ENCODE data around the gene KLHL2. TPM values are rescaled to one million over a fixed set of nuclear protein-coding genes. Genes with fewer than 3 reads are reported as not detected.
"Not testable (repeated sequence)": the region's sequence is repeated elsewhere in the genome, so short reads cannot be mapped to it uniquely, and the experiment has no call there.

The KLHL2 gene
- total RNA-seq, 2 experiments from 2014 or later: 36.8 to 39.2 TPM

GRCh38 chr4:165207016-165207430 lies 338 bp upstream of the KLHL2 start:
- DNase-seq: peak; percentile 42
- CTCF ChIA-PET: no interaction called here
- H3K27me3 Mint-ChIP-seq (ENCODE audit: low read depth): no peaks in the 10 kb centered on the region

GRCh38 chr4:165208221-165208652 lies 876 bp downstream of the KLHL2 start:
- no peaks in the 10 kb centered on the region for H3K27me3 Mint-ChIP-seq (ENCODE audit: low read depth)
- peak overlapping the region; percentile 92 for H3K27ac Mint-ChIP-seq
- peaks cover 77% of the 10 kb centered on the region for H3K4me1 Mint-ChIP-seq (ENCODE audit: low read depth)
- peak; percentile 46 for DNase-seq
- intact Hi-C loops (cut with micrococcal nuclease): loop anchor here (1.0 to 2.0 kb wide), 4 partner anchors 25 to 119 kb away; partner anchors contain the start of gene MSMO1
- H3K9me3 Mint-ChIP-seq: no peaks in the 10 kb centered on the region
- CTCF ChIA-PET: interaction anchor here (1.0 to 1.3 kb wide), 3 partner anchors 12 to 77 kb away, joined by 3 to 4 read pairs (median 3); no protein-coding TSS in a partner anchor
- peaks cover 6% of the 10 kb centered on the region for H3K36me3 Mint-ChIP-seq (ENCODE audit: low read depth)
- H3K4me3 Mint-ChIP-seq: peak overlapping the region; percentile 83

More at GRCh38 chr4:165207016-165207430, 338 bp upstream of the KLHL2 start:
- intact Hi-C loops (cut with micrococcal nuclease): loop anchor here (1.0 kb wide), 1 partner anchor 48 kb away; no protein-coding TSS in a partner anchor
- peaks cover 65% of the 10 kb centered on the region for H3K4me1 Mint-ChIP-seq (ENCODE audit: low read depth)
- H3K27ac Mint-ChIP-seq: peak overlapping the region; percentile 86
- H3K9me3 Mint-ChIP-seq: no peaks in the 10 kb centered on the region
- H3K4me3 Mint-ChIP-seq: peak overlapping the region; percentile 76
- peaks cover 3% of the 10 kb centered on the region for H3K36me3 Mint-ChIP-seq (ENCODE audit: low read depth)

DNA sequence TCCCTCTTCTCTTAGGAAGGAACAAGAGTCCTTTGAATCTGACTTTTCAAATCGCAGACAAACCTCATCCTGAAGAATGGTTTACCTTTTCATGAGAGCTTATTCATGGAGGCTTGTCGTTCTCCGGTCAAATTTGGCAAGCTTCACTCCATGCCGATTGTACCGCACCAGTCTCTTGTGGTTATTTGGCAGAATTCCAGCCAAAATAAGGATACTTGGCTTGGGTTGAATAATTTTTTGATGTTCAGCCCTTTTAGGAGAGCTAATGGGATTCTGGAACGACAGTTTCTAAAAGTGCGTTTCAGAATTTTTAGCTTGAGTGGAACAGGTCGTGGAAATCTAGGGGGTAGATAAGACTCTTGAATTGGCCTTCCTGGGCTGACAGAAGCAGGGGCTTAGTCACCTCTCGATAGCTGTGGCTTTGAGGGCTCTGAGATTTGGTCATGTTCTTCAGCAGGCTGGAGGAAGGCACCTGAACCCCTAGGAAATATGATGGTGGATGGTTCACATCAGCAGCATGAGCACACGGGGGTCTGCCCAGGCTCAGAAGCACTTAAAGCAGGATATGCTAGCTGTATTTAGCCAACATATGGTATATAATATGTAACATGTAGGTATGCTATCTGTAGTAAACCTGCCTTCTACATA lies 1.5 kb downstream of the KLHL2 start:
- peaks cover 78% of the 10 kb centered on the region for H3K4me1 Mint-ChIP-seq (ENCODE audit: low read depth)
- peak overlapping the region; percentile 83 for H3K4me3 Mint-ChIP-seq
- H3K27ac Mint-ChIP-seq: peak overlapping the region; percentile 16
- CTCF ChIA-PET: interaction anchor here (1.0 to 1.3 kb wide), 4 partner anchors 13 to 78 kb away, joined by 3 to 4 read pairs (median 4); no protein-coding TSS in a partner anchor
- intact Hi-C loops (cut with micrococcal nuclease): loop anchor here (1.0 to 2.0 kb wide), 5 partner anchors 24 to 118 kb away; partner anchors contain the start of gene MSMO1
- H3K36me3 Mint-ChIP-seq (ENCODE audit: low read depth): peaks cover 9% of the 10 kb centered on the region
- H3K27me3 Mint-ChIP-seq (ENCODE audit: low read depth): no peaks in the 10 kb centered on the region
- DNase-seq: peak; percentile 49
- no peaks in the 10 kb centered on the region for H3K9me3 Mint-ChIP-seq

DNA sequence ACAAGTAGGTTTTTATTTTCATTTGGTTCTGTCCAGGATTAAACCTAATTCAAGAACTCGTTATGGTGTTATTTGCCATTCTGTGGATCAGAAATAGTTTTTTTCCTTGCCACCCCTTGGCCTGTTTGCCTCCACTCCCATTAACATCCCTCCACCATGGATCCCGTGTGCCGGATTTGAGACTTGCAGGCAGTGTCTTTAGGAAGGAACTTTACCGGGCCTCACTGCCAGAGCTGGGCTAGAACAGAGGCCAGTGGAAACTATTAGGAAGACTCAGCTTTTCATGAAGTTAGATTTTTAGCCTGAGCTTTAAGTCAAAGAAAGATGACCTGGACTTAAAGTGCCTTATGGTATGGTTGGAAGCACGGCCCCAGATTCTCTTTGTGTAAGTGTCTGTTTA lies 2.4 kb downstream of the KLHL2 start:
- Mint-ChIP-seq H3K4me1 (ENCODE audit: low read depth) (peaks cover 75% of the 10 kb centered on the region), H3K27me3 (ENCODE audit: low read depth) (no peaks in the 10 kb centered on the region), H3K9me3 (no peaks in the 10 kb centered on the region), H3K27ac (no peak overlapping the region), H3K36me3 (ENCODE audit: low read depth) (peaks cover 9% of the 10 kb centered on the region), H3K4me3 (peak overlapping the region; percentile 37)
- no peak for DNase-seq
- intact Hi-C loops (cut with micrococcal nuclease): loop anchor here (1.0 to 2.0 kb wide), 4 partner anchors 23 to 85 kb away; no protein-coding TSS in a partner anchor
- CTCF ChIA-PET: interaction anchor here (1.3 kb wide), 1 partner anchor 19 kb away, joined by 4 read pairs; no protein-coding TSS in a partner anchor

DNA sequence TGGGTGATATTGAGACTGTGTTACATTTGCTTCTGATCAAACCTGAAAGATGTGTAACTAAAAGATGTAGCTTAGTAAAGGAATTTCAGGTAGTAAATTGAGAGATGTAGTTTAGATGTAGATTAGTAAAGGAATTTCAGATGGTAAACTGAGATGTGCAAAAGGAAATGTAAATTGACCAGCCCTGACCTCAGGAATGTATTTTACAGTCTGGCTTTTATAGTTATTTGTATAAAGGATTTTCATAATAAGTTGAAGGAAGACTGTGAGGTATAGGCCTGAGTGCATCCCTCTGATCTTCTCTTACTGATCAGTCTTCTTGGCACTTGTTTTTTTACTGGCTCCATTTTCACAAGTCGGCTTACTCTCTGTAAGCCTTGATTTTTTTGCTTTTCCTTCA lies 3.2 kb downstream of the KLHL2 start:
- Mint-ChIP-seq H3K36me3 (ENCODE audit: low read depth) (peaks cover 9% of the 10 kb centered on the region), H3K9me3 (no peaks in the 10 kb centered on the region), H3K4me3 (no peak overlapping the region), H3K27me3 (ENCODE audit: low read depth) (no peaks in the 10 kb centered on the region), H3K27ac (peak overlapping the region; percentile 53), H3K4me1 (ENCODE audit: low read depth) (peaks cover 74% of the 10 kb centered on the region)
- DNase-seq: no peak
- intact Hi-C loops (cut with micrococcal nuclease): no loop called here
- CTCF ChIA-PET: no interaction called here

DNA sequence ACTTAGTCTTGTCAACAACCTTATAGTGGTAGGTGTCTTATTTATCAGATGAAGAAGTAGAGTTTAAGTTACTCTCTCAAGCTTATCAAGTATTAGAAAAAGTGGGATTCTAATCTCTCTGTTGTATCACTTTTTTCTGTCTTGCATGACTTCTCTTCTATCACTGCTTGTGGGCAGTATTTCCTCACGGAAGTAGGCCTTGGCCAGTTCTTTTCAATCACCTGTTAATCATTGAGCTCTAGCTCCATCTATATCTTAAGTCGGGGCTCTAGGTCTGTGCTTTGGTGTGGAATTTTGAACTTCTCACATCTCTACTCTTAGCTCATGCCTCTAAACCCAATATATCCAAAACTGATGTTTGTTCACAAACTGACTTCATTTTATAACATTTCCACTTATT lies 5.3 kb downstream of the KLHL2 start:
- H3K36me3 Mint-ChIP-seq (ENCODE audit: low read depth); H3K4me3 Mint-ChIP-seq; H3K27me3 Mint-ChIP-seq (ENCODE audit: low read depth); H3K9me3 Mint-ChIP-seq; intact Hi-C loops (cut with micrococcal nuclease); H3K27ac Mint-ChIP-seq; CTCF ChIA-PET; DNase-seq: not testable (repeated sequence)
- H3K4me1 Mint-ChIP-seq (ENCODE audit: low read depth): peaks cover 81% of the 10 kb centered on the region

DNA sequence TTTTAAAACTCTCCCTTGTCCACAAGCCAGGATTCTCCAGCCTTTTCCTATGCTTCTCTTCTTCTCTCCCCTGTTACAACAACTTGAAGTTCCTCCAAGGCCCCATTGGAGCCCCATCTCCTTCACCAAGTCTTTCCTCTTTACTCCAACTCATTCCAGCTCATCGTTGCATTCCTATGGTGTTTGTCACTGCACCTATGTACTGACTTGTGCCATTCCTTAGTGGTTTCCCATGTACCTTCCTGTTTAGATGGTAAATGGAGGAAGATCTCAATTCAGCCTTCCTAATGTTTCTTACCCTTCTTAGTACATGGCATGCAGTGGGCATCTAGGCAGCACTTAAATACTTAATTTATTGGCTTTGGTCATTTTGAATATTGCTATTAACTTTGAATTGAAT lies 6.0 kb downstream of the KLHL2 start:
- DNase-seq; H3K27ac Mint-ChIP-seq; intact Hi-C loops (cut with micrococcal nuclease); H3K4me3 Mint-ChIP-seq; H3K27me3 Mint-ChIP-seq (ENCODE audit: low read depth); H3K9me3 Mint-ChIP-seq; CTCF ChIA-PET: not testable (repeated sequence)
- Mint-ChIP-seq H3K4me1 (ENCODE audit: low read depth) (peaks cover 86% of the 10 kb centered on the region), H3K36me3 (ENCODE audit: low read depth) (peaks cover 15% of the 10 kb centered on the region)

GRCh38 chr4:165213991-165214709 lies 6.8 kb downstream of the KLHL2 start:
- H3K9me3 Mint-ChIP-seq; H3K4me3 Mint-ChIP-seq; H3K27me3 Mint-ChIP-seq (ENCODE audit: low read depth); intact Hi-C loops (cut with micrococcal nuclease); DNase-seq; CTCF ChIA-PET: not testable (repeated sequence)
- Mint-ChIP-seq H3K36me3 (ENCODE audit: low read depth) (peaks cover 14% of the 10 kb centered on the region), H3K4me1 (ENCODE audit: low read depth) (peaks cover 82% of the 10 kb centered on the region), H3K27ac (peak overlapping the region; percentile 82)

GRCh38 chr4:165215034-165215751 lies 7.8 kb downstream of the KLHL2 start:
- Mint-ChIP-seq H3K36me3 (ENCODE audit: low read depth) (peaks cover 16% of the 10 kb centered on the region), H3K27ac (peak overlapping the region; percentile 91), H3K4me1 (ENCODE audit: low read depth) (peaks cover 76% of the 10 kb centered on the region)
- CTCF ChIA-PET; H3K27me3 Mint-ChIP-seq (ENCODE audit: low read depth); intact Hi-C loops (cut with micrococcal nuclease); H3K9me3 Mint-ChIP-seq; H3K4me3 Mint-ChIP-seq: not testable (repeated sequence)
- peak; percentile 74 for DNase-seq

GRCh38 chr4:165215761-165216487 lies 8.6 kb downstream of the KLHL2 start:
- Mint-ChIP-seq H3K27ac (peak overlapping the region; percentile 91), H3K36me3 (ENCODE audit: low read depth) (peaks cover 17% of the 10 kb centered on the region), H3K4me1 (ENCODE audit: low read depth) (peaks cover 68% of the 10 kb centered on the region)
- DNase-seq; intact Hi-C loops (cut with micrococcal nuclease); H3K27me3 Mint-ChIP-seq (ENCODE audit: low read depth); H3K9me3 Mint-ChIP-seq; H3K4me3 Mint-ChIP-seq; CTCF ChIA-PET: not testable (repeated sequence)

DNA sequence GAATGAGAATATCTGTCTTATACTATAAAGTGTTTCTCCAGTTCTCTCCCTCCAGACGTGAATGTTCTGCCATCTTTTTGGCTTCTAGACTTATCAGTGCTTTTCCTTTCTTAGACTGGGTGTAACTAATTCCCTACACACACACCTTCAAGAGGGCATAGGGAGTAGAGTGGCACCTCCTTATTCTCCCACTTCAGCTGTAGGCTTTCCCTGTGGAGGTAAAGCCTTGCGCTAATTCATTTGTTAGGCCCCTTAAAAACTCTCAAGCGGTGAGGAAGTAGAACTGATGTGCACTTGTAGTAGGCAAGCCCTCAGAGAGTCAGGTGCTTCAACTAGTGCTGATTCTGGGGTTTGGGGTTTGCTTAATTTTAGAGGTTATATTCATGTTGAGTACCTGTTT lies 10.0 kb downstream of the KLHL2 start:
- intact Hi-C loops (cut with micrococcal nuclease): no loop called here
- Mint-ChIP-seq H3K4me3 (no peak overlapping the region), H3K27ac (no peak overlapping the region)

More for the DNA sequence above, 10.0 kb downstream of the KLHL2 start:
- Mint-ChIP-seq H3K27me3 (ENCODE audit: low read depth) (no peaks in the 10 kb centered on the region), H3K36me3 (ENCODE audit: low read depth) (peaks cover 27% of the 10 kb centered on the region), H3K9me3 (no peaks in the 10 kb centered on the region), H3K4me1 (ENCODE audit: low read depth) (peaks cover 71% of the 10 kb centered on the region)
- DNase-seq: no peak
- CTCF ChIA-PET: no interaction called here
